Uterus (tissue), 4 donors: ENCODE results near the gene CLDN18. TPM values are rescaled to one million over a fixed set of nuclear protein-coding genes. Genes with fewer than 3 reads are reported as not detected.

Source experiments
- DNase-seq, 2 donors: peaks; one replicate each; pipeline ENCODE4 v3.0.0-alpha.2; 2019 to 2020
- H3K27ac ChIP-seq, 2 donors: fragments of 200-600 bp; sonication (generic); 1 replicate in 1 of 2; 2 replicates in 1 of 2; pipeline ENCODE4 v1.5.1; 2016 to 2018
- H3K27me3 ChIP-seq, 2 donors: fragments of 200-600 bp; sonication (generic); one replicate each; pipeline ENCODE4 v1.5.1; 2018 to 2019; ENCODE audit warnings: control low read depth in 1 of 2
- H3K36me3 ChIP-seq, 2 donors: fragments of 200-600 bp; sonication (generic); one replicate each; pipeline ENCODE4 v1.5.1; 2019; ENCODE audit warnings: control low read depth in 1 of 2
- H3K4me1 ChIP-seq, 2 donors: fragments of 200-600 bp; sonication (generic); one replicate each; pipeline ENCODE4 v1.5.1; 2018 to 2019; ENCODE audit warnings: control low read depth in 1 of 2
- H3K4me3 ChIP-seq, 2 donors: fragments of 200-600 bp; sonication (generic); 1 replicate in 1 of 2; 2 replicates in 1 of 2; pipeline ENCODE4 v1.5.1; 2018 to 2019; ENCODE audit warnings: mild to moderate bottlenecking in 1 of 2
- H3K9me3 ChIP-seq, 2 donors: fragments of 200-600 bp; sonication (generic); one replicate each; pipeline ENCODE4 v1.5.1; 2019; ENCODE audit warnings: control low read depth in 1 of 2
- CTCF ChIP-seq, 4 experiments: fragments of 200-600 bp in 2 of 4; fragments of 450-650 bp in 2 of 4; sonication (generic) in 2 of 4; IDR thresholded peaks; one replicate each; pipeline ENCODE4 v1.5.1; 2016 to 2019; ENCODE audit warnings: antibody characterized with exemption in 4 of 4, mild to moderate bottlenecking in 2 of 4, moderate library complexity in 1 of 4
- POLR2A ChIP-seq, 2 donors: fragments of 450-650 bp; IDR thresholded peaks; one replicate each; pipeline ENCODE4 v1.6.1; 2016; ENCODE audit warnings: antibody characterized with exemption in 2 of 2, mild to moderate bottlenecking in 1 of 2, moderate library complexity in 1 of 2
- intact Hi-C: fragments of 100-400 bp; cut with DNase I; formaldehyde crosslinking; loops from one replicate; pipeline ENCODE4 v1.15.1; 2023; ENCODE audit warnings: low total_unique reads
- total RNA-seq, 4 donors: library from RNA; depleted of rRNA in 3 of 4; stranded (reverse); fragments of >200 nt in 3 of 4; gene quantifications; one replicate each; pipeline versions ENCODE4 v1.1.0 to v1.2.4, GENCODE V29; 2014 to 2023
- donor health status: DM: yes; HTN: yes; CAD: no.

CLDN18 gene
- total RNA-seq, 4 donors from 2014 or later, result not detected

- no peak for DNase-seq
- Histone ChIP-seq H3K9me3 (no peaks in the 10 kb centered on the region), H3K4me1 (no peaks in the 10 kb centered on the region), H3K36me3 (no peaks in the 10 kb centered on the region), H3K27me3 (no peaks in the 10 kb centered on the region), H3K27ac (no peak overlapping the region), H3K4me3 (no peak overlapping the region)
- no peak for TF ChIP-seq POLR2A (IDR thresholded peaks at IDR 0.05)
- no peak for TF ChIP-seq CTCF (IDR thresholded peaks at IDR 0.05)
- intact Hi-C loops, result no loop called here
Observed at GRCh38 chr3:138042043-138042442, 32.1 kb downstream of the CLDN18 start.

- no peak overlapping the region for H3K4me3 ChIP-seq
- no peaks in the 10 kb centered on the region for H3K27me3 ChIP-seq
- DNase-seq, result no peak
- H3K27ac ChIP-seq, result no peak overlapping the region
- no peak for TF ChIP-seq POLR2A (IDR thresholded peaks at IDR 0.05)
- no peak for TF ChIP-seq CTCF (IDR thresholded peaks at IDR 0.05)
- H3K36me3 ChIP-seq, result no peaks in the 10 kb centered on the region
- H3K4me1 ChIP-seq, result no peaks in the 10 kb centered on the region
- intact Hi-C loops, result no loop called here
- no peaks in the 10 kb centered on the region for H3K9me3 ChIP-seq
Observed at GRCh38 chr3:138043266-138044029, 33.5 kb downstream of the CLDN18 start.

GRCh38 chr3:138046085-138046484, 36.1 kb downstream of the CLDN18 start:
- no peak for DNase-seq
- Histone ChIP-seq H3K27me3 (no peaks in the 10 kb centered on the region), H3K9me3 (no peaks in the 10 kb centered on the region), H3K27ac (no peak overlapping the region), H3K4me3 (no peak overlapping the region), H3K4me1 (no peaks in the 10 kb centered on the region), H3K36me3 (no peaks in the 10 kb centered on the region)
- TF ChIP-seq POLR2A (IDR thresholded peaks at IDR 0.05) (no peak), CTCF (IDR thresholded peaks at IDR 0.05) (no peak)
- intact Hi-C loops, result no loop called here

- Histone ChIP-seq H3K4me3 (no peak overlapping the region), H3K9me3 (no peaks in the 10 kb centered on the region), H3K27me3 (no peaks in the 10 kb centered on the region), H3K4me1 (no peaks in the 10 kb centered on the region), H3K36me3 (no peaks in the 10 kb centered on the region), H3K27ac (no peak overlapping the region)
- intact Hi-C loops, result no loop called here
- TF ChIP-seq POLR2A (IDR thresholded peaks at IDR 0.05) (no peak), CTCF (IDR thresholded peaks at IDR 0.05) (no peak)
- no peak for DNase-seq
Observed at GRCh38 chr3:138046955-138047354, 37.0 kb downstream of the CLDN18 start.

- H3K36me3 ChIP-seq, result no peaks in the 10 kb centered on the region
- H3K27ac ChIP-seq, result no peak overlapping the region
- intact Hi-C loops, result no loop called here
- H3K27me3 ChIP-seq, result no peaks in the 10 kb centered on the region
- H3K9me3 ChIP-seq, result no peaks in the 10 kb centered on the region
- H3K4me1 ChIP-seq, result no peaks in the 10 kb centered on the region
- no peak for DNase-seq
- H3K4me3 ChIP-seq, result no peak overlapping the region
- no peak for TF ChIP-seq CTCF (IDR thresholded peaks at IDR 0.05)
- TF ChIP-seq POLR2A (IDR thresholded peaks at IDR 0.05), result no peak
Observed at GRCh38 chr3:138047596-138048158, 37.7 kb downstream of the CLDN18 start.
